Caki2 (cell line): ENCODE results near the gene SLAIN2. TPM values are rescaled to one million over a fixed set of nuclear protein-coding genes. Genes with fewer than 3 reads are reported as not detected.

Experiments
- DNase-seq: peaks from one replicate; pipeline ENCODE4 v3.0.0-alpha.2; 2015; ENCODE audit warnings: low read depth
- in situ Hi-C: cut with HindIII; loops from 2 replicates; pipeline ENCODE4 v1.10.0; 2016; ENCODE audit warnings: low sequenced_read_pairs, low pct_unique_long_range_greater_than_20kb, mixed read lengths
- total RNA-seq: library from RNA; depleted of rRNA; stranded (reverse); fragments of >200 nt; shearing (Covaris generic); gene quantifications from 2 replicates; pipeline ENCODE4 v1.2.3, GENCODE V29; 2014; ENCODE audit warnings: low replicate concordance

The SLAIN2 gene
- total RNA-seq, 1 experiment from 2014 or later, result 24.7 TPM

GRCh38 chr4:48356355-48356754 lies 15.0 kb downstream of the SLAIN2 start:
- no peak for DNase-seq
- in situ Hi-C loops, result no loop called here

GRCh38 chr4:48360285-48361011 lies 19.1 kb downstream of the SLAIN2 start:
- in situ Hi-C loops, result no loop called here

GRCh38 chr4:48361012-48361400 lies 19.7 kb downstream of the SLAIN2 start:
- in situ Hi-C loops, result no loop called here
- DNase-seq, result no peak

More at GRCh38 chr4:48360285-48361011, 19.1 kb downstream of the SLAIN2 start:
- no peak for DNase-seq

- no peak for DNase-seq
- in situ Hi-C loops, result no loop called here
These were observed 25.3 kb downstream of the SLAIN2 start for GRCh38 chr4:48366611-48367010.

- DNase-seq, result no peak
- in situ Hi-C loops, result no loop called here
These were observed 25.7 kb downstream of the SLAIN2 start for GRCh38 chr4:48367016-48367415.

GRCh38 chr4:48368389-48368788 lies 27.1 kb downstream of the SLAIN2 start:
- DNase-seq, result no peak
- in situ Hi-C loops, result no loop called here

GRCh38 chr4:48369248-48369647 lies 27.9 kb downstream of the SLAIN2 start:
- no peak for DNase-seq
- in situ Hi-C loops, result no loop called here

- in situ Hi-C loops, result no loop called here
- DNase-seq, result no peak
These were observed 28.4 kb downstream of the SLAIN2 start for GRCh38 chr4:48369771-48370170.

- DNase-seq, result no peak
- in situ Hi-C loops, result no loop called here
These were observed 29.2 kb downstream of the SLAIN2 start for GRCh38 chr4:48370260-48371134.

GRCh38 chr4:48372272-48372671 lies 30.9 kb downstream of the SLAIN2 start:
- in situ Hi-C loops, result no loop called here
- DNase-seq, result no peak

- in situ Hi-C loops, result no loop called here
- peak; percentile 80 for DNase-seq
These were observed 34.4 kb downstream of the SLAIN2 start for GRCh38 chr4:48375651-48376304.

- no peak for DNase-seq
- in situ Hi-C loops, result no loop called here
These were observed 38.4 kb downstream of the SLAIN2 start for GRCh38 chr4:48379587-48380180.

GRCh38 chr4:48380583-48381167 lies 39.3 kb downstream of the SLAIN2 start:
- no peak for DNase-seq
- in situ Hi-C loops, result no loop called here

- in situ Hi-C loops, result no loop called here
- DNase-seq, result peak; percentile 3
These were observed 47.3 kb downstream of the SLAIN2 start for GRCh38 chr4:48388525-48389154.

GRCh38 chr4:48396043-48396442 lies 54.7 kb downstream of the SLAIN2 start:
- no peak for DNase-seq
- in situ Hi-C loops, result no loop called here

GRCh38 chr4:48400416-48400815 lies 59.1 kb downstream of the SLAIN2 start:
- no peak for DNase-seq
- in situ Hi-C loops, result no loop called here

- in situ Hi-C loops, result no loop called here
- DNase-seq, result no peak
These were observed 62.0 kb downstream of the SLAIN2 start for GRCh38 chr4:48403358-48403757.

GRCh38 chr4:48403779-48404178 lies 62.5 kb downstream of the SLAIN2 start:
- in situ Hi-C loops, result no loop called here
- DNase-seq, result no peak
